IMR-90 (cell line): Measurements from ENCODE around the gene RBP2. TPM values are rescaled to one million over a fixed set of nuclear protein-coding genes. Genes with fewer than 3 reads are reported as not detected.

Experiments used
- ATAC-seq: fragments of 200-7000 bp; cut with Tn5 transposase; 2 replicates; pipeline ENCODE4 v1.9.1; 2020; ENCODE audit warnings: low read depth, mild to moderate bottlenecking, moderate library complexity
- Bru-seq: library from RNA; stranded (reverse); fragments of 400-500 nt; gene quantifications from one replicate; lab custom pipeline; 2021; lab: Mats Ljungman, UMichigan
- BruChase-seq, 2 experiments: library from RNA; stranded (reverse); fragments of 400-500 nt; gene quantifications; one replicate each; lab custom pipeline; 2021; lab: Mats Ljungman, UMichigan
- BruUV-seq: library from RNA; stranded (reverse); fragments of 400-500 nt; replicated peaks from 2 replicates; lab custom pipeline; 2021; lab: Mats Ljungman, UMichigan
- CTCF ChIA-PET: fragments of 300-600 bp; formaldehyde crosslinking; extraction: SDS; loops from one replicate; lab custom pipeline; 2021; ENCODE audit warnings: antibody characterized with exemption; lab: Yijun Ruan, JAX
- POLR2A ChIA-PET: fragments of 300-600 bp; sonication (Branson Sonifier 250); formaldehyde crosslinking; loops from one replicate; lab custom pipeline; 2022; ENCODE audit warnings: antibody characterized with exemption; ENCODE audit not compliant: unreplicated experiment; lab: Charles Lee
- DNase-seq: peaks from one replicate; pipeline ENCODE4 v3.0.0; 2013
- H2AFZ ChIP-seq: replicated peaks from 2 replicates; pipeline ENCODE3; 2013; ENCODE audit warnings: low read length, mild to moderate bottlenecking; ENCODE audit not compliant: poor library complexity
- H2AK5ac ChIP-seq: 2 replicates; pipeline ENCODE4 v1.6.1; 2013; ENCODE audit warnings: low read depth, low read length, inconsistent platforms
- H2AK9ac ChIP-seq: replicated peaks from 2 replicates; pipeline ENCODE3; 2013; ENCODE audit warnings: mild to moderate bottlenecking, low read depth, low read length, moderate library complexity; ENCODE audit not compliant: poor library complexity
- H2BK120ac ChIP-seq: 2 replicates; pipeline ENCODE4 v1.6.1; 2013; ENCODE audit warnings: low read depth, low read length, inconsistent platforms
- H2BK15ac ChIP-seq: 3 replicates; pipeline ENCODE4 v1.6.1; 2013; ENCODE audit warnings: low read depth, low read length, inconsistent platforms
- H2BK20ac ChIP-seq: 2 replicates; pipeline ENCODE4 v1.6.1; 2013; ENCODE audit warnings: low read depth, mild to moderate bottlenecking, inconsistent platforms, low read length, moderate library complexity
- H2BK5ac ChIP-seq: 2 replicates; pipeline ENCODE4 v1.6.1; 2013; ENCODE audit warnings: mild to moderate bottlenecking, low read depth, low read length, inconsistent platforms; ENCODE audit not compliant: poor library complexity, severe bottlenecking
- H3K14ac ChIP-seq: replicated peaks from 2 replicates; pipeline ENCODE4 v1.6.1; 2013; ENCODE audit warnings: low read depth, low read length, inconsistent platforms
- H3K18ac ChIP-seq: 2 replicates; pipeline ENCODE4 v1.6.1; 2013; ENCODE audit warnings: low read depth, low read length, control low read depth
- H3K23ac ChIP-seq: 2 replicates; pipeline ENCODE4 v1.6.1; 2013; ENCODE audit warnings: low read depth, low read length, inconsistent platforms
- H3K27ac ChIP-seq: 2 replicates; pipeline ENCODE4 v1.5.1; 2013; ENCODE audit warnings: mild to moderate bottlenecking, control low read depth, low read length; ENCODE audit not compliant: insufficient read depth
- H3K27me3 ChIP-seq: 2 replicates; pipeline ENCODE4 v1.6.1; 2013; ENCODE audit warnings: low read length; ENCODE audit not compliant: control insufficient read depth, insufficient read depth
- H3K36me3 ChIP-seq: 2 replicates; pipeline ENCODE4 v1.6.1; 2013; ENCODE audit warnings: low read length, mixed read lengths; ENCODE audit not compliant: control insufficient read depth, insufficient read depth
- H3K4ac ChIP-seq: 2 replicates; pipeline ENCODE4 v1.6.1; 2013; ENCODE audit warnings: low read depth, low read length, inconsistent platforms
- H3K4me1 ChIP-seq: 2 replicates; pipeline ENCODE4 v1.6.1; 2013; ENCODE audit warnings: low read length, mixed read lengths; ENCODE audit not compliant: control insufficient read depth, insufficient read depth
- H3K4me2 ChIP-seq: 2 replicates; pipeline ENCODE4 v1.6.1; 2013; ENCODE audit warnings: low read depth, mild to moderate bottlenecking, control low read depth, low read length, moderate library complexity
- H3K4me3 ChIP-seq: 2 replicates; pipeline ENCODE4 v1.5.1; 2013; ENCODE audit warnings: low read depth, mild to moderate bottlenecking, control low read depth, low read length, moderate library complexity; ENCODE audit not compliant: insufficient read depth
- H3K56ac ChIP-seq: 2 replicates; pipeline ENCODE4 v1.6.1; 2013; ENCODE audit warnings: low read length, inconsistent platforms; ENCODE audit not compliant: insufficient read depth; ENCODE audit errors: extremely low read depth
- H3K79me1 ChIP-seq, 2 experiments: 2 replicates each; pipeline ENCODE4 v1.6.1; 2013; ENCODE audit warnings: low read length in 2 of 2, inconsistent platforms in 1 of 2, low read depth in 1 of 2
- H3K9ac ChIP-seq: 2 replicates; pipeline ENCODE4 v1.6.1; 2013; ENCODE audit warnings: low read depth, low read length, control low read depth
- H3K9me1 ChIP-seq: 2 replicates; pipeline ENCODE4 v1.6.1; 2013; ENCODE audit warnings: low read length, inconsistent platforms; ENCODE audit not compliant: insufficient read depth
- H3K9me3 ChIP-seq: 2 replicates; pipeline ENCODE4 v1.6.1; 2013; ENCODE audit warnings: low read length; ENCODE audit not compliant: control insufficient read depth, insufficient read depth
- H4K20me1 ChIP-seq: 2 replicates; pipeline ENCODE4 v1.6.1; 2013; ENCODE audit warnings: low read length, inconsistent platforms; ENCODE audit not compliant: insufficient read depth
- H4K5ac ChIP-seq: 2 replicates; pipeline ENCODE4 v1.6.1; 2013; ENCODE audit warnings: mild to moderate bottlenecking, low read depth, low read length, control low read depth
- H4K8ac ChIP-seq, 2 experiments: 2 replicates each; pipeline ENCODE4 v1.6.1; 2013; ENCODE audit warnings: low read depth in 2 of 2, low read length in 2 of 2, control low read depth in 1 of 2, inconsistent platforms in 1 of 2
- H4K91ac ChIP-seq: 2 replicates; pipeline ENCODE4 v1.6.1; 2013; ENCODE audit warnings: low read depth, low read length, inconsistent platforms; ENCODE audit not compliant: insufficient read depth
- CEBPB ChIP-seq: IDR thresholded peaks from 2 replicates; pipeline ENCODE4 v1.6.1; 2012; ENCODE audit warnings: low read depth, low read length, improper control_type of control experiment
- CHD1 ChIP-seq: IDR thresholded peaks from 2 replicates; pipeline ENCODE4 v1.6.1; 2012; ENCODE audit warnings: low read depth, low read length, improper control_type of control experiment
- ELK1 ChIP-seq: fragments of 150-350 bp; IDR thresholded peaks from 2 replicates; pipeline ENCODE4 v1.6.1; 2016; ENCODE audit warnings: low read depth, mild to moderate bottlenecking, low read length, moderate library complexity, borderline replicate concordance
- FOS ChIP-seq: fragments of 150-350 bp; IDR thresholded peaks from 2 replicates; pipeline ENCODE4 v1.6.1; 2016; ENCODE audit warnings: low read depth, low read length
- MAFK ChIP-seq: IDR thresholded peaks from 2 replicates; pipeline ENCODE4 v1.6.1; 2012; ENCODE audit warnings: low read depth, low read length, improper control_type of control experiment
- MXI1 ChIP-seq: IDR thresholded peaks from 2 replicates; pipeline ENCODE4 v1.6.1; 2012; ENCODE audit warnings: low read depth, mild to moderate bottlenecking, low read length, moderate library complexity, borderline replicate concordance
- NFE2L2 ChIP-seq: fragments of 150-350 bp; IDR thresholded peaks from 2 replicates; pipeline ENCODE4 v1.6.1; 2016; ENCODE audit warnings: low read depth, mild to moderate bottlenecking, low read length
- POLR2A ChIP-seq: IDR thresholded peaks from 2 replicates; pipeline ENCODE4 v1.6.1; 2012; ENCODE audit warnings: mild to moderate bottlenecking, low read depth, low read length
- RAD21 ChIP-seq: IDR thresholded peaks from 2 replicates; pipeline ENCODE4 v1.6.1; 2012; ENCODE audit warnings: low read length, improper control_type of control experiment
- RCOR1 ChIP-seq: IDR thresholded peaks from 2 replicates; pipeline ENCODE4 v1.6.1; 2012; ENCODE audit warnings: mild to moderate bottlenecking, low read length, improper control_type of control experiment; ENCODE audit not compliant: insufficient replicate concordance
- SMC3 ChIP-seq: fragments of 150-350 bp; IDR thresholded peaks from 2 replicates; pipeline ENCODE4 v1.6.1; 2016; ENCODE audit warnings: low read depth, mild to moderate bottlenecking, antibody characterized with exemption, low read length, moderate library complexity
- WGBS, 2 experiments: methylation state at CpG; one replicate each; pipeline versions ENCODE4 v1.1.5 to v1.1.7; 2013; ENCODE audit warnings: missing lambda C conversion rate in 2 of 2; ENCODE audit not compliant: insufficient read length in 1 of 2; ENCODE audit errors: extremely low coverage in 2 of 2; 5-methylcytosine and 5-hydroxymethylcytosine counted together
- dilution Hi-C: fragments of 300-500 bp; cut with HindIII; formaldehyde crosslinking; loops from one replicate; pipeline ENCODE4 v1.14.3; 2018; ENCODE audit warnings: low sequenced_read_pairs; ENCODE audit not compliant: unreplicated experiment
- in situ Hi-C: fragments of 300-500 bp; cut with MboI; formaldehyde crosslinking; loops from 3 replicates; pipeline ENCODE4 v1.14.3; 2019; ENCODE audit warnings: low sequenced_read_pairs, inconsistent platforms, mixed read lengths
- intact Hi-C: fragments of 100-400 bp; cut with micrococcal nuclease; formaldehyde crosslinking; loops from 2 replicates; pipeline ENCODE4 v1.10.0; 2022
- long read RNA-seq: library from polyadenylated mRNA; unstranded; transcript quantifications from one replicate; pipeline ENCODE4 v2.0.0, GENCODE V29; 2021; ENCODE audit not compliant: unreplicated experiment
- polyA plus RNA-seq, 3 experiments: library from polyadenylated mRNA; depleted of rRNA; stranded (reverse); fragments of >200 nt; gene quantifications; 2 replicates each; pipeline ENCODE4 v1.2.3, GENCODE V29; 2012; ENCODE audit warnings: low replicate concordance in 1 of 3
- total RNA-seq: library from RNA; depleted of rRNA; stranded (reverse); fragments of >200 nt; gene quantifications from 2 replicates; pipeline ENCODE4 v1.2.3, GENCODE V29; 2012; rRNA removed
- TF ChIP-seq, protein P1 (sequence below): fragments of 150-350 bp; IDR thresholded peaks from 2 replicates; pipeline ENCODE4 v1.6.1; 2017; ENCODE audit warnings: mild to moderate bottlenecking, antibody characterized with exemption, low read length, low read depth

The RBP2 gene
- total RNA-seq: not detected in 2 replicates
- not detected in 2 replicates for polyA plus RNA-seq (2012; rRNA removed)
- polyA plus RNA-seq (2012; cell fraction: cytosol; rRNA removed): not detected in 2 replicates
- not detected in 2 replicates for polyA plus RNA-seq (2012; cell fraction: nucleus; rRNA removed; ENCODE audit: low replicate concordance)
- not detected for Bru-seq, nascent RNA
- percentile 6 among the genes with signal in this experiment for BruChase-seq, experiment 1, labeled RNA remaining after a 6-hour chase
- not detected for BruChase-seq, experiment 2, labeled RNA remaining after a 2-hour chase
- long read RNA-seq: 0 reads

DNA sequence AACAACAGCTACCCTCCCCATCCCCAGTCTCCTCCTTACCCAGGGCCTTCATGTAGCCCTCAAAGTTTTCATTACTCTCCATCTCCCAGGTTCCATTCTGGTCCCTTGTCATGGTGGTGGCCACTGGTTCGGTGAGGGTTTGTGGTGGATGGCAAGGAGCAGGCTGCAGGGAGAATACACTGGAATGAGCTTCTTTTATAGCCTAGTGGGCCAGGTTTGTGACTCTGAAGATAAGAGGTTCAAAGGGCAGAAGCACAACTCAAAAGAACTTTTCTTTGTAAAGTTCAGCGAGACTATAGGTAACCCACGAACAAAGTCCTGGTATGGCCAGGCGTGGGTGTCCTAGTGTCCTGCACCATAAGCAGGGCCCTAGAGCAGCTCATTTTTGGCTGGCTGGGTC is at the start of gene RBP2:
TSS of gene RBP2 (minus strand) at position 169 of the 400 bp plus-strand sequence. CDS start at position 112, 57 bp downstream.
- H3K56ac ChIP-seq: no peak within 1 kb of the TSS
- no peaks in the 10 kb centered on the region for H3K79me1 ChIP-seq
- TF ChIP-seq RCOR1 (no peak), POLR2A (no peak), NFE2L2 (no peak), CEBPB (no peak), MAFK (no peak), FOS (no peak), MXI1 (no peak), CHD1 (no peak), ELK1 (no peak), SMC3 (no peak), RAD21 (no peak)
- TF ChIP-seq, protein P1, sequence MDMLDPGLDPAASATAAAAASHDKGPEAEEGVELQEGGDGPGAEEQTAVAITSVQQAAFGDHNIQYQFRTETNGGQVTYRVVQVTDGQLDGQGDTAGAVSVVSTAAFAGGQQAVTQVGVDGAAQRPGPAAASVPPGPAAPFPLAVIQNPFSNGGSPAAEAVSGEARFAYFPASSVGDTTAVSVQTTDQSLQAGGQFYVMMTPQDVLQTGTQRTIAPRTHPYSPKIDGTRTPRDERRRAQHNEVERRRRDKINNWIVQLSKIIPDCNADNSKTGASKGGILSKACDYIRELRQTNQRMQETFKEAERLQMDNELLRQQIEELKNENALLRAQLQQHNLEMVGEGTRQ: no peak
- no peak within 1 kb of the TSS for H3K9ac ChIP-seq
- H4K8ac ChIP-seq: no peak within 1 kb of the TSS
- H3K4me3 ChIP-seq: no peak within 1 kb of the TSS
- no peak within 1 kb of the TSS for H4K91ac ChIP-seq
- DNase-seq: no peak
- no peak within 1 kb of the TSS for H4K5ac ChIP-seq
- ChIA-PET POLR2A (no interaction called here), CTCF (no interaction called here)
- no peak within 1 kb of the TSS for H2BK20ac ChIP-seq
- no peak within 1 kb of the TSS for H2AFZ ChIP-seq
- H3K9me3 ChIP-seq: no peaks in the 10 kb centered on the region
- no peaks in the 10 kb centered on the region for H3K4me1 ChIP-seq
- H3K14ac ChIP-seq: no peak within 1 kb of the TSS
- no peak within 1 kb of the TSS for H2BK120ac ChIP-seq
- no peak within 1 kb of the TSS for H2AK9ac ChIP-seq
- H3K4me2 ChIP-seq: no peak within 1 kb of the TSS
- no peak within 1 kb of the TSS for H3K18ac ChIP-seq
- no peak within 1 kb of the TSS for H3K27ac ChIP-seq
- BruUV-seq: no TSS peak
- no peak within 1 kb of the TSS for H3K4ac ChIP-seq
- intact Hi-C loops (no loop called here), in situ Hi-C loops (no loop called here), dilution Hi-C loops (no loop called here)
- H3K36me3 ChIP-seq: no peaks in the 10 kb centered on the region
- no peaks in the 10 kb centered on the region for H3K27me3 ChIP-seq
- H4K20me1 ChIP-seq: no peaks in the 10 kb centered on the region
- no peak within 1 kb of the TSS for H2BK5ac ChIP-seq
- no peak within 1 kb of the TSS for H2AK5ac ChIP-seq
- no peaks in the 10 kb centered on the region; the same call in 1 of the 2 replicates for H3K9me1 ChIP-seq
- H2BK15ac ChIP-seq: no peak within 1 kb of the TSS
- no peak for ATAC-seq
- WGBS, 2 experiments: no CpG with 5 or more reads among the region's 4 CpGs
- H3K23ac ChIP-seq: no peak within 1 kb of the TSS
